Measurements from ENCODE around the gene PHRF1. TPM values are rescaled to one million over a fixed set of nuclear protein-coding genes. Genes with fewer than 3 reads are reported as not detected.

The PHRF1 gene
- total and polyA plus RNA-seq, 9 donors = 3.8 to 34.2 (median 28.8) TPM

- Histone ChIP-seq H3K9me3 (no peaks in the 10 kb centered on the region), H3K27ac (peak overlapping the region in 1 of 2 donors; percentile 84), H3K4me3 (no peak overlapping the region), H3K36me3 (no peaks in the 10 kb centered on the region), H3K4me1 (ENCODE audit: insufficient read depth) (peaks cover 2% of the 10 kb centered on the region), H3K27me3 (no peaks in the 10 kb centered on the region)
- intact Hi-C loops (cut with DNase I) = no loop called here
- peak in 3 of 5 donors; percentile 49 to 56 (median 54) for DNase-seq
- WGBS, 3 donors = 89 to 92% (median 89%) methylated on average over 16 to 18 of the region's 18 CpGs
- TF ChIP-seq EP300 (IDR thresholded peaks at IDR 0.05) = no peak
- TF ChIP-seq POLR2A (IDR thresholded peaks at IDR 0.05) = no peak
- TF ChIP-seq CTCF (IDR thresholded peaks at IDR 0.05) = no peak
Measured at GRCh38 chr11:567011-567628, 9.2 kb upstream of the PHRF1 start.

- 19 to 35% (median 23%) methylated on average over 28 to 41 of the region's 41 CpGs for WGBS, 3 donors
- TF ChIP-seq CTCF (IDR thresholded peaks at IDR 0.05) (no peak), EP300 (IDR thresholded peaks at IDR 0.05) (no peak), POLR2A (IDR thresholded peaks at IDR 0.05) (no peak)
- no peak for DNase-seq
- Histone ChIP-seq H3K27ac (peak overlapping the region; percentile 56 to 84), H3K9me3 (no peaks in the 10 kb centered on the region), H3K4me1 (ENCODE audit: insufficient read depth) (peaks cover 2% of the 10 kb centered on the region), H3K4me3 (peak overlapping the region; percentile 57), H3K27me3 (no peaks in the 10 kb centered on the region), H3K36me3 (no peaks in the 10 kb centered on the region)
- intact Hi-C loops (cut with DNase I) = no loop called here
Measured at GRCh38 chr11:567629-568292, 8.5 kb upstream of the PHRF1 start.

GRCh38 chr11:568306-569157 lies 7.7 kb upstream of the PHRF1 start:
- Histone ChIP-seq H3K4me3 (peak overlapping the region; percentile 57), H3K4me1 (ENCODE audit: insufficient read depth) (peaks cover 2% of the 10 kb centered on the region), H3K9me3 (no peaks in the 10 kb centered on the region), H3K36me3 (no peaks in the 10 kb centered on the region), H3K27me3 (no peaks in the 10 kb centered on the region), H3K27ac (peak overlapping the region; percentile 56 to 84)
- WGBS, 3 donors = 0 to 3% (median 1%) methylated on average over 39 to 123 of the region's 123 CpGs
- intact Hi-C loops (cut with DNase I) = no loop called here
- TF ChIP-seq EP300 (IDR thresholded peaks at IDR 0.05) = no peak
- peak in 1 of 3 donors; percentile 24 for TF ChIP-seq CTCF (IDR thresholded peaks at IDR 0.05)
- TF ChIP-seq POLR2A (IDR thresholded peaks at IDR 0.05) = peak; percentile 39
- DNase-seq = peak; percentile 92 to 96 (median 94)

- Histone ChIP-seq H3K27ac (peak overlapping the region; percentile 56 to 84), H3K4me3 (peak overlapping the region; percentile 57), H3K27me3 (no peaks in the 10 kb centered on the region), H3K36me3 (no peaks in the 10 kb centered on the region), H3K4me1 (ENCODE audit: insufficient read depth) (peaks cover 5% of the 10 kb centered on the region), H3K9me3 (no peaks in the 10 kb centered on the region)
- DNase-seq = peak in 3 of 5 donors; percentile 63 to 75 (median 65)
- 32 to 40% (median 38%) methylated on average over 36 of the region's 36 CpGs for WGBS, 3 donors
- intact Hi-C loops (cut with DNase I) = no loop called here
- TF ChIP-seq POLR2A (IDR thresholded peaks at IDR 0.05) = no peak
- no peak for TF ChIP-seq EP300 (IDR thresholded peaks at IDR 0.05)
- TF ChIP-seq CTCF (IDR thresholded peaks at IDR 0.05) = no peak
Measured at GRCh38 chr11:569158-569885, 6.9 kb upstream of the PHRF1 start.

Data from ovary (tissue), 9 donors.